Myocyte (in vitro differentiated cells): ENCODE results near the gene GOLIM4. TPM values are rescaled to one million over a fixed set of nuclear protein-coding genes. Genes with fewer than 3 reads are reported as not detected.
"Not testable (repeated sequence)": the region's sequence is repeated elsewhere in the genome, so short reads cannot be mapped to it uniquely, and the experiment has no call there.

ENCODE experiments used
- DNase-seq: peaks from one replicate; pipeline ENCODE4 v3.0.0-alpha.2; 2012; ENCODE audit warnings: low read depth
- polyA plus RNA-seq: library from polyadenylated mRNA; unstranded; fragments of >200 nt; gene quantifications from one replicate; pipeline ENCODE4 v1.2.1, GENCODE V29; 2012; ENCODE audit warnings: missing spikeins
- total RNA-seq: library from RNA; depleted of rRNA; stranded (reverse); fragments of >200 nt; gene quantifications from 2 replicates; pipeline ENCODE4 v1.2.3, GENCODE V29; 2014

The GOLIM4 gene
- 32.8 and 95.3 TPM in 2 replicates for total RNA-seq
- polyA plus RNA-seq, result 24.7 TPM

GRCh38 chr3:168095611-168096209 is at the start of gene GOLIM4:
Gene GOLIM4, minus strand, starts transcription at chr3:168095924. Its CDS starts 639 bp downstream, at chr3:168095285.
- DNase-seq, result peak; percentile 99

- no peak for DNase-seq
These were observed 45.8 kb upstream of the GOLIM4 start for GRCh38 chr3:168141405-168141998.

- no peak for DNase-seq
These were observed 44.2 kb upstream of the GOLIM4 start for GRCh38 chr3:168139947-168140346.

GRCh38 chr3:168138421-168138820 is 42.7 kb upstream of the GOLIM4 start:
- no peak for DNase-seq

GRCh38 chr3:168134931-168135330 is 39.2 kb upstream of the GOLIM4 start:
- peak; percentile 34 for DNase-seq

- DNase-seq, result not testable (repeated sequence)
These were observed 34.5 kb upstream of the GOLIM4 start for GRCh38 chr3:168130250-168130649.

GRCh38 chr3:168128463-168128862 is 32.7 kb upstream of the GOLIM4 start:
- not testable (repeated sequence) for DNase-seq

GRCh38 chr3:168127466-168127865 is 31.7 kb upstream of the GOLIM4 start:
- DNase-seq, result no peak

- no peak for DNase-seq
These were observed 29.1 kb upstream of the GOLIM4 start for GRCh38 chr3:168124791-168125190.

- no peak for DNase-seq
These were observed 28.6 kb upstream of the GOLIM4 start for GRCh38 chr3:168124291-168124690.

GRCh38 chr3:168123201-168124176 is 27.8 kb upstream of the GOLIM4 start:
- DNase-seq, result no peak

GRCh38 chr3:168121184-168122017 is 25.7 kb upstream of the GOLIM4 start:
- peak; percentile 73 for DNase-seq

GRCh38 chr3:168117853-168118313 is 22.2 kb upstream of the GOLIM4 start:
- DNase-seq, result peak; percentile 32

GRCh38 chr3:168117059-168117458 is 21.3 kb upstream of the GOLIM4 start:
- peak; percentile 40 for DNase-seq

GRCh38 chr3:168116279-168116678 is 20.6 kb upstream of the GOLIM4 start:
- peak; percentile 99 for DNase-seq

GRCh38 chr3:168113848-168114247 is 18.1 kb upstream of the GOLIM4 start:
- no peak for DNase-seq

GRCh38 chr3:168112894-168113293 is 17.2 kb upstream of the GOLIM4 start:
- no peak for DNase-seq

- no peak for DNase-seq
These were observed 8.6 kb upstream of the GOLIM4 start for GRCh38 chr3:168104361-168104760.

GRCh38 chr3:168102735-168103410 is 7.1 kb upstream of the GOLIM4 start:
- no peak for DNase-seq

- no peak for DNase-seq
These were observed 5.2 kb upstream of the GOLIM4 start for GRCh38 chr3:168100777-168101492.
